ENCODE data around the gene TMPRSS9.

DNA sequence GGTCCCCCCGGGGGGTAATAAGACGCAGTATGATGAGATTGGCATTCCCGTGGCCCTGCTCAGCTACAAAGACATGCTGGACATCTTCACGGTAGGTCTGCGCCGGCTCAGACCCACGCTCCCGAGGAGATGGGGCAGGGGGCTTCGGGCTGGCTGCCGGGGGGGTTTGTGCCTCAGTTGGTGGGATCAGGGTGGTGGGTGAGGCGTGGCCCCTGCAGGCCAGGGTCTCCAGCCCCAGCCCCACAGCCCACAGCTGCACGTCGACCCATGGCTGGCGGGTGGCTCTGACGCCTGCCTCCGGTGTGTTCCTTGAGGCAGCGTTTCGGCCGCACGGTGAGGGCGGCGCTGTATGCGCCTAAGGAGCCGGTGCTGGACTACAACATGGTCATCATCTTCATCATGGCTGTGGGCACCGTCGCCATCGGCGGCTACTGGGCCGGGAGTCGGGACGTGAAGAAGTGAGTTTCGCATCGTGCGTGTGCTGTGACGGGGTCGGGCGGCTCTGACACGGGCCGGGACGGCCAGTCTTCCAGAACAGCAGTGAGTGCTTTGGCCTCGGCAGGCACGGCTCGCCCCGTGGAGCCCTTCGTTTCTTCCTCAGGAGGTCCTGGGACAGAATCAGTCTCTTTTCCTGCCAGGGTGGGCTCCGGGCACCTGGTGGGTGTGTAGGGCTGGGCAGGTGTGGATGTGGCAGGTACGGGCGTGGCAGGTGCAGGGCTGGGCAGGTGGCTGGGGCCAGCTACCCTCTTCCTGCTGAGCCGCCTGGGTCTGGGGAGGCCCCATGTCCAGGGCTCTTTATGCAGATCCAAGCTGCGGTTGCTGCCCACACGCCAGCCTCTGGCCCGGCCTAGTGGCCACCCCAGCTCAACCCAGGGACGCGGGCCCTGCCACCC is 21.1 kb upstream of the TMPRSS9 start:
- TF ChIP-seq, protein P1, sequence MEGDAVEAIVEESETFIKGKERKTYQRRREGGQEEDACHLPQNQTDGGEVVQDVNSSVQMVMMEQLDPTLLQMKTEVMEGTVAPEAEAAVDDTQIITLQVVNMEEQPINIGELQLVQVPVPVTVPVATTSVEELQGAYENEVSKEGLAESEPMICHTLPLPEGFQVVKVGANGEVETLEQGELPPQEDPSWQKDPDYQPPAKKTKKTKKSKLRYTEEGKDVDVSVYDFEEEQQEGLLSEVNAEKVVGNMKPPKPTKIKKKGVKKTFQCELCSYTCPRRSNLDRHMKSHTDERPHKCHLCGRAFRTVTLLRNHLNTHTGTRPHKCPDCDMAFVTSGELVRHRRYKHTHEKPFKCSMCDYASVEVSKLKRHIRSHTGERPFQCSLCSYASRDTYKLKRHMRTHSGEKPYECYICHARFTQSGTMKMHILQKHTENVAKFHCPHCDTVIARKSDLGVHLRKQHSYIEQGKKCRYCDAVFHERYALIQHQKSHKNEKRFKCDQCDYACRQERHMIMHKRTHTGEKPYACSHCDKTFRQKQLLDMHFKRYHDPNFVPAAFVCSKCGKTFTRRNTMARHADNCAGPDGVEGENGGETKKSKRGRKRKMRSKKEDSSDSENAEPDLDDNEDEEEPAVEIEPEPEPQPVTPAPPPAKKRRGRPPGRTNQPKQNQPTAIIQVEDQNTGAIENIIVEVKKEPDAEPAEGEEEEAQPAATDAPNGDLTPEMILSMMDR (IDR thresholded peaks at IDR 0.05): no peak
- no peak for TF ChIP-seq POLR2A (IDR thresholded peaks at IDR 0.05)

Measured in heart left ventricle (tissue), 13 donors.